Measurements from ENCODE around the gene TMEM131. TPM values are rescaled to one million over a fixed set of nuclear protein-coding genes. Genes with fewer than 3 reads are reported as not detected.

The TMEM131 gene
- total RNA-seq, 6 donors from 2014 or later = 30.5 to 67.5 (median 39.7) TPM

DNA sequence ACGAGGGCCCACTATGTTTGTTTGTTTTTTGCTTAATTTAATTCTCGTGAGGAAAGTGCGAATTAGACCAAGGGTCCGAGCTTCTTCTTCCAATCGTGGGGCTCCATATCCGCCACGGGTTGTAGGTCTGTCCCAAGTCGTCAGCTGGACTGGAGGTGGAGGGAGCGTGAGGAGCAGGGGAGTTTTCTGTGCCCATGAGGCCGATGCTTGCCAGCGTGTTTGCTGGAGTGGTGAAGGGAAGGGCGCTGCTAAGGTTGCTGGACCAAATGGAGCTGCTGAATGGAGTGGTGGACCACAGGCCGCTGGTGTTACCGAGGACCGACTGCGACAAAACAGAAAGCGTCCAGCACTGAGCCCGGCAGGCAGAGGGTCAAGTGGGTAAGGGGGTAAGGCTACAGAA, 238.7 kb downstream of the TMEM131 start:
- DNase-seq (peak in 1 of 2 donors; percentile 25), ATAC-seq (ENCODE audit: low FRiP score in 2 of 2) (no peak)
- Histone ChIP-seq H3K27ac (no peak overlapping the region), H3K9me3 (no peaks in the 10 kb centered on the region), H3K36me3 (peaks cover 25 to 75% (median 62%) of the 10 kb centered on the region in 4 donors), H3K4me1 (no peaks in the 10 kb centered on the region), H3K27me3 (no peaks in the 10 kb centered on the region), H3K4me3 (no peak overlapping the region)
- TF ChIP-seq EP300 (IDR thresholded peaks at IDR 0.05) = no peak
- TF ChIP-seq, protein P1, sequence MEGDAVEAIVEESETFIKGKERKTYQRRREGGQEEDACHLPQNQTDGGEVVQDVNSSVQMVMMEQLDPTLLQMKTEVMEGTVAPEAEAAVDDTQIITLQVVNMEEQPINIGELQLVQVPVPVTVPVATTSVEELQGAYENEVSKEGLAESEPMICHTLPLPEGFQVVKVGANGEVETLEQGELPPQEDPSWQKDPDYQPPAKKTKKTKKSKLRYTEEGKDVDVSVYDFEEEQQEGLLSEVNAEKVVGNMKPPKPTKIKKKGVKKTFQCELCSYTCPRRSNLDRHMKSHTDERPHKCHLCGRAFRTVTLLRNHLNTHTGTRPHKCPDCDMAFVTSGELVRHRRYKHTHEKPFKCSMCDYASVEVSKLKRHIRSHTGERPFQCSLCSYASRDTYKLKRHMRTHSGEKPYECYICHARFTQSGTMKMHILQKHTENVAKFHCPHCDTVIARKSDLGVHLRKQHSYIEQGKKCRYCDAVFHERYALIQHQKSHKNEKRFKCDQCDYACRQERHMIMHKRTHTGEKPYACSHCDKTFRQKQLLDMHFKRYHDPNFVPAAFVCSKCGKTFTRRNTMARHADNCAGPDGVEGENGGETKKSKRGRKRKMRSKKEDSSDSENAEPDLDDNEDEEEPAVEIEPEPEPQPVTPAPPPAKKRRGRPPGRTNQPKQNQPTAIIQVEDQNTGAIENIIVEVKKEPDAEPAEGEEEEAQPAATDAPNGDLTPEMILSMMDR (IDR thresholded peaks at IDR 0.05) = no peak
- no peak for TF ChIP-seq POLR2A (IDR thresholded peaks at IDR 0.05)
- TF ChIP-seq POLR2AphosphoS5 (IDR thresholded peaks at IDR 0.05) = no peak
- 94 to 96% methylated on average over 18 of the region's 18 CpGs for WGBS, 2 donors

DNA sequence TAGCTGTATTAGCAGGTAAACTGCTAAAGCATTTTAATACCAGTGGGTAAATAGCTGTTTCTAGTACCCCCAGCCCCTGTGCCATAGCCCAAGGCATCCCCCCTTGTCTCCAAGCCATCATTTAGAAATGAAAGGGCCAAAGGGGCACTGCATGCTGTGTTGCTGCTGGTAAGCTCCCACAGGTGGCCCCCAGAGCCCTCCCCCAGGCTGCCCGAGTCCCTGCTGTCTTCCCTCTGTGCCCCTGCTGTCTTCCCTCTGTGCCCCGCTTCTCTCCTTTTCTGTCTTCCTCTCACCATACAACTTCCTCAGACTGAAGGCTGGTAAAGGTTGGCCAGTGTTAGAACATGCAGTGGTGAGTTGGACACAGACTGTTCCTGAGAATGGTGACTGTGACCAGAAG, 240.3 kb downstream of the TMEM131 start:
- no peaks in the 10 kb centered on the region for H3K9me3 ChIP-seq
- DNase-seq = no peak
- 92 to 96% methylated on average over 2 of the region's 2 CpGs for WGBS, 2 donors
- no peak overlapping the region for H3K27ac ChIP-seq
- H3K27me3 ChIP-seq = no peaks in the 10 kb centered on the region
- no peak overlapping the region for H3K4me3 ChIP-seq
- peaks cover 20 to 59% (median 47%) of the 10 kb centered on the region in 4 donors for H3K36me3 ChIP-seq
- H3K4me1 ChIP-seq = no peaks in the 10 kb centered on the region
- ATAC-seq (ENCODE audit: low FRiP score in 2 of 2) = peak in 1 of 2 donors; percentile 13
- TF ChIP-seq EP300 (IDR thresholded peaks at IDR 0.05) = no peak
- TF ChIP-seq, protein P1 (IDR thresholded peaks at IDR 0.05) = no peak
- TF ChIP-seq POLR2A (IDR thresholded peaks at IDR 0.05) = no peak

DNA sequence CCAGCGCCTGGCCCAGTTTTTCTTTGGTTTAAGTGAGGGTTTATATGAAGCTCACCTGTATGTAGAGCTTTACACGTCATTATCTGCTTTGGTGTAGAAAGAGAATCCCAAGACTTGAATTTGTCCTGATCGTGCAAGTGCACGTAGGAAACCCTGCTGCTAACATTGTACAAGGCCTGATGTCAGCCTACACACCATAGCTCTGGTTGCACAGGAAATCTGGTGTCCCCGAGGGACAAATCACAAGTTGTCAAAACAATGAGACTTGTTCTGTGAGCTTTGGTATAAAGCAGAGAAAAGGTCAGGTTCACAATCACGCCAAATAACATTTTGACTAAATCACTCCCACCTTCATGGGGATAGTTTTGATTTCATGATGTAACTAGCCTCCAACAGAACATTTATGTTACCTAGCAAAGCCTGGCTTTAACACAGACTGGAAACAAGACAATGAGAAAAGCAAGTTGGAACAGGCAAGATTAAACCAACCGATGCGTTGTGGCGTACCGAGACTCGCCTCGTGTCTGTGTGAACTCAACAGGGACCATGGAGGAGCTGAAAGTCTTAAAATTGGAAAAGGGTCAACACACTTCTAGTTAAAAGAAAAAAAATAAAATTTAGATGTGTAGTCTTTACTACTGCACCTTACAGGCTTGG, 240.9 kb downstream of the TMEM131 start:
- ATAC-seq (ENCODE audit: low FRiP score in 2 of 2) (no peak), DNase-seq (no peak)
- peaks cover 20 to 52% (median 42%) of the 10 kb centered on the region in 4 donors for H3K36me3 ChIP-seq
- H3K4me1 ChIP-seq = no peaks in the 10 kb centered on the region
- TF ChIP-seq, protein P1 (IDR thresholded peaks at IDR 0.05) = no peak
- H3K27ac ChIP-seq = no peak overlapping the region
- 89 to 90% methylated on average over 12 of the region's 12 CpGs for WGBS, 2 donors
- H3K9me3 ChIP-seq = no peaks in the 10 kb centered on the region
- H3K4me3 ChIP-seq = no peak overlapping the region
- H3K27me3 ChIP-seq = no peaks in the 10 kb centered on the region

DNA sequence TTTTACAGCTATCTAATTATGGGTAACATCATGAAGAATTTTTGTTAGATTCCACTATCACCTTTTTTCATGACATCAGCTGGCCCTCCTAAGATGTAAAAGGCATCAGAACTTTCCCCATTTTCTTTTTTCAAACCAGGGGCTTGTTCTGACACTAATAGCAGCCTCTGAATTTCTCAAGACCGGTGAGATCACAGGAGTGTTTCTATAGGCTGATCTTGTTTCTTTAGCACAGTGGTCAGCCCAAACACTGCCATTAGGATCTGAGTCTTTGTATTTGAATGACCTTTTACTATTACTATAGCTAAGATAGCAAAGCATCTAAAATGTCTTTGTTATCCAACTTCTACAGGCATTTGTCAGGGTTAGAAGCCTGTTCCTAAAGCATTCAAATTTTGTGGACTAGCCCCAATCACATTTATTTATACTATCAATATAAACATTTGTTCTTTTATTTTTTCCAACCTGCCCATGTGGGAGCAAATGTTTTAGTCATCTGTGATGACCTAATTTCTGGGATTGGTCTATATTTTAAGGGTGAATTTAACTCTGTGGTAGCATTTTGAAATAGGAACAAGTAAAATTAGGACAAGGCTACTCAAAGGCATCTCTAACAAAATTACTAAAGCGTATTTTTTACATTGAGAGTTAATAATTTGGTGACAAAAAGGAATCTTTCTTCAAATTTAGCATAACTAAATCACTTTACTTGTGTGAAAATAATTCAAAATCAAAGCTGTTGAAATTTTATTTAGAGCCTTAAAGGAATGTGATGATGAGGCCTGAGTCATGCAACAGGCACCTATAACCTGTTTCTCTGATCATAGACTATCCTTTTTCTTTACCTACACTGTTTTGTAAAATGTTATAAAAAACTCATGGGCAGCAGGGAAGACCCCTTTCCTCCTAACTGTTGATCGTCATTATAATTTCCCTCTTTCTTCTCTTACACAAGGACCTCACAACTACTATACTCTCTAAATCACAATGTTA, 243.1 kb downstream of the TMEM131 start:
- Histone ChIP-seq H3K4me1 (no peaks in the 10 kb centered on the region), H3K27me3 (no peaks in the 10 kb centered on the region), H3K27ac (no peak overlapping the region), H3K4me3 (no peak overlapping the region), H3K36me3 (peaks cover 9 to 31% (median 24%) of the 10 kb centered on the region in 4 donors), H3K9me3 (no peaks in the 10 kb centered on the region)
- DNase-seq (no peak), ATAC-seq (ENCODE audit: low FRiP score in 2 of 2) (no peak)
- 90 to 98% methylated on average over 3 of the region's 3 CpGs for WGBS, 2 donors
- TF ChIP-seq POLR2AphosphoS5 (IDR thresholded peaks at IDR 0.05) (no peak), EP300 (IDR thresholded peaks at IDR 0.05) (no peak), POLR2A (IDR thresholded peaks at IDR 0.05) (no peak)
- TF ChIP-seq, protein P1 (IDR thresholded peaks at IDR 0.05) = no peak

All from upper lobe of left lung (tissue), 6 donors.